Brain microvascular endothelial cell (primary cell): ENCODE measurements around the gene DENND1C.

ENCODE experiments used
- DNase-seq: peaks from one replicate; pipeline ENCODE4 v3.0.0-alpha.2; 2020
- H3K27ac ChIP-seq: fragments of 250-450 bp; sonication (Bioruptor Pico); 2 replicates; pipeline ENCODE4 v1.5.1; 2020; ENCODE audit warnings: mild to moderate bottlenecking, moderate library complexity
- H3K27me3 ChIP-seq: fragments of 250-450 bp; sonication (Bioruptor Pico); replicated peaks from 2 replicates; pipeline ENCODE4 v1.5.1; 2020; ENCODE audit warnings: mild to moderate bottlenecking
- H3K36me3 ChIP-seq: fragments of 250-450 bp; sonication (Bioruptor Pico); replicated peaks from 2 replicates; pipeline ENCODE4 v1.5.1; 2020; ENCODE audit warnings: mild to moderate bottlenecking
- H3K4me3 ChIP-seq: 2 replicates; pipeline ENCODE4 v1.5.1; 2011; ENCODE audit warnings: low read depth, mild to moderate bottlenecking, control low read depth, low read length, moderate library complexity
- in situ Hi-C: cut with HindIII; loops from 2 replicates; pipeline ENCODE4 v1.10.0; 2017; ENCODE audit warnings: low sequenced_read_pairs, low pct_ligation_motif_present
- TF ChIP-seq, protein P1 (sequence below): IDR thresholded peaks from 2 replicates; pipeline ENCODE4 v1.5.1; 2011; ENCODE audit warnings: low read depth, mild to moderate bottlenecking, moderate library complexity, low read length, control low read depth, inconsistent platforms; ENCODE audit errors: missing control alignments

The DENND1C gene

DNA sequence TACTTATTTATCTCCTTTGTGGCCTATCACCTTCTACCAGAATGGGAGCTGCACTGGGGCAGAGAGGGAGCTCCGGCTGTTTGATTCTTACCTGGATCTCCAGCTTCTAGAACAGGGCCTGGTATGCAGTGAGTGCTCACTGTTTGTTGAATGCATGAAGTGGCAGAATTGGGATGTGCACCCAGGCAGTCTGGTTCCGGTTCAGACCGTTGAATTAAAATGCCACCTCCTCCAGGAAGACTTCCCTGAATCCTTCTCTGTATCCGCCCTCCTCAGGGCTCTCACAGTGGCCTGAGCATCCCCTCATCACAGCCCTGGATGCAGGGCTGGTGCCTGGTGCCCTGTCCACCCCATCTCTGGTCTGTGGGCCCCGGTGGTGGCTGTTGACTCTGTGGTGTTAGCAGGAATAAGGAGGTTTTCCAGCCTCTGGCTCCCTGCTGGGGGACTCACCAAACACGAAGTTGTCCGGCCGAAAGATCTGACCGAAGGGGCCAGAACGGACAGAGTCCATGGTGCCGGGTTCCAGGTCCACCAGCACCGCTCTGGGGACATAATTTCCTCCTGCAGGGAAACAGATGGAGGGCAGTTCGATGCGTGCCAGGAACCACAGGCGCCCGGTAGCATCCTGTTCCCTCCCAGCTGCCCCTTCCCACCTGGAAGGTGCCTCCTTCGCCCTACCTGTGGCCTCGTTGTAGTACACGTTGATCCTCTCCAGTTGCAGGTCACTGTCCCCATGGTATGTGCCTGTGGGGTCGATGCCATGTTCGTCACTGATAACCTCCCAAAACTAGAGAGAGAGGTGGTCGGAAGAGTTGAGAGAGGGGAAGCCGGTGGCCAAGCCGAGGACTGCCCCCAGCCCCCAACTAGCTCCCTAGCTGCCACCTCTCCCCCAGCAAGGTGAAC is 19.5 kb upstream of the DENND1C start:
- H3K4me3 ChIP-seq: no peak overlapping the region
- TF ChIP-seq, protein P1, sequence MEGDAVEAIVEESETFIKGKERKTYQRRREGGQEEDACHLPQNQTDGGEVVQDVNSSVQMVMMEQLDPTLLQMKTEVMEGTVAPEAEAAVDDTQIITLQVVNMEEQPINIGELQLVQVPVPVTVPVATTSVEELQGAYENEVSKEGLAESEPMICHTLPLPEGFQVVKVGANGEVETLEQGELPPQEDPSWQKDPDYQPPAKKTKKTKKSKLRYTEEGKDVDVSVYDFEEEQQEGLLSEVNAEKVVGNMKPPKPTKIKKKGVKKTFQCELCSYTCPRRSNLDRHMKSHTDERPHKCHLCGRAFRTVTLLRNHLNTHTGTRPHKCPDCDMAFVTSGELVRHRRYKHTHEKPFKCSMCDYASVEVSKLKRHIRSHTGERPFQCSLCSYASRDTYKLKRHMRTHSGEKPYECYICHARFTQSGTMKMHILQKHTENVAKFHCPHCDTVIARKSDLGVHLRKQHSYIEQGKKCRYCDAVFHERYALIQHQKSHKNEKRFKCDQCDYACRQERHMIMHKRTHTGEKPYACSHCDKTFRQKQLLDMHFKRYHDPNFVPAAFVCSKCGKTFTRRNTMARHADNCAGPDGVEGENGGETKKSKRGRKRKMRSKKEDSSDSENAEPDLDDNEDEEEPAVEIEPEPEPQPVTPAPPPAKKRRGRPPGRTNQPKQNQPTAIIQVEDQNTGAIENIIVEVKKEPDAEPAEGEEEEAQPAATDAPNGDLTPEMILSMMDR: no peak
- in situ Hi-C loops: no loop called here
- DNase-seq: no peak
- H3K36me3 ChIP-seq: no peaks in the 10 kb centered on the region
- no peak overlapping the region for H3K27ac ChIP-seq
- peaks cover 12% of the 10 kb centered on the region for H3K27me3 ChIP-seq

DNA sequence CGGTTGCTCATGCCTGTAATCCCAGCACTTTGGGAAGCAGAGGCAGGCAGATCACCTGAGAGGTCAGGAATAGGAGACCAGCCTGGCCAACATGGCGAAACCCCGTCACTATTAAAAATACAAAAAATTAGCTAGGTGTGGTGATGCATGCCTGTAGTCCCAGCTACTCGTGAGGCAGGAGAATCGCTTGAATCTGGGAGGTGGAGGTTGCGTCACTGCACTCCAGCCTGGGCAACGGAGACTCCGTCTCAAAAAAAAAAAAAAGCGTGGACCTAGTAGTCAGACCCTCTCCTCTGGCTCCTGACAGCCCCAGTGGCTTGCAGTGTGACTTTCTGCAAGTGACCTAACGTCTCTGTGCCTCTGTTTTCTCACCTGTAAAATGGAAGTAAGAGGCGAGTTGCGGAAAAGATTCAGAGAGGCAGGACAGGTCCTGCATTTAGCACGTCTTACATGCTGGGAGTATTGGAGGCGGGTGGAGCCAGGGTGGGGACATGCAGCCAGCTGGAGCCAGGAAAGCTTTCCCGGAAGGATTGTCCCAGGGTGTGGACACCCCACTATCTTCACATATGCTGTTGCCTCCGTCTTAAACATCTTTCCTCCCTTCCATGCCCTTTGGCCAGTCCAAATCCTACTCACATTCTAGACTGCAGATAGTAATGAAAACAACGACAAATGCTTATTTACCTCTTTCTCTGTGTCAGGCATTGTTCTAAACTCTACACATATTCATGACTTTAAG is 17.6 kb upstream of the DENND1C start:
- Histone ChIP-seq H3K4me3 (no peak overlapping the region), H3K36me3 (no peaks in the 10 kb centered on the region), H3K27ac (no peak overlapping the region), H3K27me3 (peaks cover 12% of the 10 kb centered on the region)
- no peak for DNase-seq
- in situ Hi-C loops: no loop called here
- TF ChIP-seq, protein P1: no peak

DNA sequence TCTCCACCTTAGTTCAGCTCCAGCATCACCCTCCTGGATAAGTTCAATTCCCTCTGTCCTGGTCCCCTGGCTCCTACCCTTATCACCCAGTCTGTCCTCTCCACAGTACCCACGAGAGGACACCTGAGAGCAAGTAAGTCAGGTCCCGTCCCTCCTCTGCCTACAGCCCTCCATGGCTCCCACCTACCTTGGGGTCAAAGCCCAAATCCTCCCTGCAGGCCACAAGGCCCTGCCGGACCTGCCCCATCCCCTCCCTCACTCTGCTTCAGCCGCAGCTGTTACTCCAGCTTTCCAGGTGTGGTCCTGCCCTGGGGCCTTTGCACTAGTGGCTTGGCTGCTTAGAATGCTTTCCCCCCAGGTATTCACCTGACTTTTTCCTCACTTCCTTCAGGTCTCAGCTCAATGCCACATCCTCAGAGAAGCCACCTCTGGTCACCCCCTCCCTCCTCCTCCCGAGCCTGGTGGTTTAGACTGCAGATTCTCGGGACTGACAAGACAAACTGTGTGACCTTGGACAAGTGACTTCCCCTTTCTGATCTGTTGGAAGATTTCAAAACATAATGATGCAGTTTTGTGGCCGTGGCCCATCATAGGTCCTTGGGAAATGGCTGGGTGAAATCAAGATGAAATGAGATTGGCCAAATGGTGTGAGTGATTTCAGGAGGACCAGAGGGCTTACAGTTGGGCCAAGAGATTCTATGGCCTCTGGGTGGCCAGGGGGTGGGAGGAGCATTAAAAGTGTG is 16.9 kb upstream of the DENND1C start:
- Histone ChIP-seq H3K36me3 (no peaks in the 10 kb centered on the region), H3K4me3 (no peak overlapping the region), H3K27me3 (peaks cover 12% of the 10 kb centered on the region), H3K27ac (no peak overlapping the region)
- TF ChIP-seq, protein P1: no peak
- no peak for DNase-seq
- in situ Hi-C loops: no loop called here

DNA sequence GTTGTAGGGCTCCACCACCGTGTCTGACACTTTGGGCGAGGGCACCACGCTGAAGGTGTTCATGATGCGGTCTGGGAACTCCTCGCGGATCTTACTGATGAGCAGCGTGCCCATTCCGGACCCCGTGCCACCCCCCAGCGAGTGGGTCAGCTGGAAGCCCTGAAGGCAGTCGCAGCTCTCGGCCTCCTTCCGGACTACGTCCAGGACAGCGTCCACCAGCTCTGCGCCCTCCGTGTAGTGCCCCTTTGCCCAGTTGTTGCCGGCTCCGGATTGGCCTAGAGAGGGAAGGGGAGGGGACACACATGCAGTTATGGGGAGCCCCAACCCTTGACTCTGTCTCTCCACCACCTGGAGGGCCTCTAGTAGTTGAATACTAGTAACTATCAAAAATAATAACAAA is 14.4 kb upstream of the DENND1C start:
- in situ Hi-C loops: no loop called here

DNA sequence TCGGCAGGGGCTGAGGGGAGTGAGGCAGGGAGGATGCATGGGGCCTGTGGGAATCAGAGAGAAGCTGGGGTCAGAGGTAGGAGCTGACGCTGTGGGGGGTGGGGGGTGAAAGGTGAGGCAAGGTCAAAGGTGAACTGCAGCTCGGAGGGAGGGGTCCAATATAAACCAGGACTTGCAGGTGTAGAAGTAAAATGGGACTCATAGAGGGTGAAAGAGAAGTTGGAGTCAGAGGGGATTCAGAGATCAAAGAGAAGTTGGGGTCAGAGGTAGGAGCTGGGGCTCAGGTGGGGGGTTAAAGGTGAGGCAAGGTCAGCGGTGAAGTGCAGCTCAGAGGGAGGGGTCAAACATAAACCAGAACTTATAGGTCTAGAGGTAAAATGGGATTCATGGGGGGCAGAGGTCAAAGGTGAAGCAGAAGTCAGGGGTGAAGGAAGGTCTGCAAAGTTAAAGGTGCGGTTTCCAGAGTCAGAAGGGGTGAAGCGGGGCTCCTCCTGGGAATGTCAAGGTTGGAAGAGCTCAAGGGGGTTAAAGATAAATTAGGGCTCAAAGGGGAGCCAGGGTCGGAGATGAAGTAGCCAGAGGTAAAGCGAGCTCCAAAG is 12.9 kb upstream of the DENND1C start:
- in situ Hi-C loops: no loop called here
- Histone ChIP-seq H3K27me3 (no peaks in the 10 kb centered on the region), H3K36me3 (no peaks in the 10 kb centered on the region), H3K4me3 (no peak overlapping the region), H3K27ac (no peak overlapping the region)
- no peak for DNase-seq
- TF ChIP-seq, protein P1: no peak

More for the DNA sequence above, 14.4 kb upstream of the DENND1C start:
- TF ChIP-seq, protein P1: no peak
- DNase-seq: no peak
- no peaks in the 10 kb centered on the region for H3K27me3 ChIP-seq
- H3K4me3 ChIP-seq: no peak overlapping the region
- H3K27ac ChIP-seq: no peak overlapping the region
- no peaks in the 10 kb centered on the region for H3K36me3 ChIP-seq
